CD4-positive, alpha-beta T cell treated with Interleukin-15 for 4 hours (primary cell): Measurements from ENCODE around the gene CCNL2.
A peak's percentile ranks its signal among the peaks of the same experiment; 100 is the strongest.

Source experiments
- DNase-seq: peaks from one replicate; pipeline ENCODE4 v3.0.0-alpha.2; 2020; ENCODE audit warnings: low spot score

The CCNL2 gene

DNA sequence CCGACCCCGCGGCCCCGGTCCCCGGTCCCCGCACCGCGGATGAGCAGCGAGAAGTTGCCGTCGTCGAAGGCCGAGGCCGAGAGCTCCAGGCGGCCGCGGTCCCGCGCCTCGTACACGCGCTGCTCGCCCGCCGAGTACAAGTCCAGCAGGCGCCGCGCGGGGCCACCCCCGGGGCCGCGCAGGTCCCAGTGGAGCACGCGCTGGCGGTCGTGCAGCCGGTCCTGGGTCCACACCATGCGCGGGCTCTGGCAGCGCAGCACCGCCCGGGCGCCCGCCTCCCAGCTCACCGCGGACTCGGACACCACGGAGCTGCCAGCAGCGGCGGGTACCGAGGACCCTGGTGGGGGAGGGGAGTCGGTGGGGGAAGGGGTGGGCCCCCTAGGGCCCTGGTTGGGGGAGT is 43.7 kb downstream of the CCNL2 start:
- no peak for DNase-seq

DNA sequence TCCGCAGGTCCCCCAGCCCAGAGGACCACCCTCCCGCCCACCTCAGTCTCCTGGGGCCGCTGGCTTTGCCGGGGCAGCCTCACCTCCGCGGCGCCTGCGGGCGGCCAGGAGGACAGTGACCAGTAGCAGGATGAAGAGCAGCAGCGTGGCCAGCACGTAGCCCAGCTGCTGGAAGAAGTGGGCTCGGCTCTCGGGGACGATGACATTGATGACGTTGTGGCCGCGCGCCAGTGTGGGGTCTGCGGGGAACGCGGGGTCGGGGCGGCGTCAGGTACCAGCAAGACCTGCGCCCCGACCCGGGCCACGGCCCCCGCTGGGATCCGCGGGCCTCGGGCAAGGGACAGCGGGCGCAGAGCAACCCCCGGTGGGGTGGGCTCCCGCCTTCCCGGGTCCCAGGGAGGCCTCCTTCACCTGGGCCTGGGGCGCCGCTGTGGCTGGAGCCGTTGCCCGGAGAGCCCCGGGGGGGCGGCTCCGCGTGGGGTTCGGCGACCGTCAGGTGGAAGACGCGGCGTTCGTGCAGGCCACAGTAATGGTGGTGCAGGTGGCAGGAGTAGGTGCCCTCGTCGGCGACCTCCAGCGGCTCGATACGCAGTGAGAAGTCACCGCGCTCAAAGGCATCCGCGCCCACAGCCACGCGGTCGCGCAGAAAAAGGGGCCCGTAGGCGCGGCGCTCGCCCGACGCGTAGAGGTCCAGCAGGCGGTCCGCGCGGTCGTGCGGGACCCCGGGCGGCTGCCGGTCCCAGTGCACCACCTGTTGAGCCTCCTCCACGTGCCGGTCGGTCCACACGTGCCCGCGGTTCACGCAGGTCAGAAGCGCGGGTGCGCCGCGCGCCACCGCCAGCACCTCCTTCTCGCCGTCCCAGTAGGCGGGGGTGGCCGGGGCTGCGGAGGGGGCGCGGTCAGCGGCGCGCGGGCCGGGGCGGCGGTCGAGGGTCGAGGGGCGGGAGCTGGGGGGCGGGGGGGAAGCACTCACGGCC is 44.6 kb downstream of the CCNL2 start:
- DNase-seq: no peak

DNA sequence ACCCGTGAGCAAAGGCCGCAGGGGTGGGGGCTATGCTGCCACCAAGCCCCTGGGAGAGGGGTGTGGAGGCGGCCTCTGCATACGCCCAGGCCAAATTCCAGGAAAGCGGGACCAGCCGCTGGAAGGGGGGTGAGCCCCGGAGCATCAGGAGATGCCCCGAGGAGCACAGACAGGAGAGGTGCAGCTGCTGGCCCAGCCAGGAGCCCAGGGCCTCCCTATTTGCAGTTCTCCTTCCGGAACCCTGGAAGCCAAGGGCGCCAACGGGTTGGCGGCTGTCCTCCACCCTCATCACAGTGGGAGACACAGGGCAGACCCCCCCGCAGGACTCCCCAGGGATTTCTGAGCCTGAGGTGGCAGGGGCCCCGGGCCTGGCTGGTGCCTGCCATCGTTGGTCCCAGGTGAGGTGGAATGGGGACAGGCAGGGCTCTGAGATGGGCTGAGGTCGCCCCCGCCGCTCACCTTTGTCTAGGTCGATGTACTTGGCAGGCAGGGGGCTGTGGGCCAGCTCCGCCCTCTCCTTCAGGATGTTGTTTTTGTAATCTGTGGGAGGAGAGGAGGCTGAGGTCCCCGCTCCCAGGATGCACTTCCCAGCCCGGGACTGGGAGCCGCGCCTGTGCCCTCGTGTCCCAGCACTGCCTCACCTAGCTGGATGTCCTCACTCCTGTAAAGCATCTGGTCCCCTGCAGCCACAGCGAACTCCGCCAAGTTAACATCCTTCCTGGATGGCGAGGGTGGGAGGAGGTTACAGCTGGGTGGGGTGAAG is 45.6 kb downstream of the CCNL2 start:
- no peak for DNase-seq

DNA sequence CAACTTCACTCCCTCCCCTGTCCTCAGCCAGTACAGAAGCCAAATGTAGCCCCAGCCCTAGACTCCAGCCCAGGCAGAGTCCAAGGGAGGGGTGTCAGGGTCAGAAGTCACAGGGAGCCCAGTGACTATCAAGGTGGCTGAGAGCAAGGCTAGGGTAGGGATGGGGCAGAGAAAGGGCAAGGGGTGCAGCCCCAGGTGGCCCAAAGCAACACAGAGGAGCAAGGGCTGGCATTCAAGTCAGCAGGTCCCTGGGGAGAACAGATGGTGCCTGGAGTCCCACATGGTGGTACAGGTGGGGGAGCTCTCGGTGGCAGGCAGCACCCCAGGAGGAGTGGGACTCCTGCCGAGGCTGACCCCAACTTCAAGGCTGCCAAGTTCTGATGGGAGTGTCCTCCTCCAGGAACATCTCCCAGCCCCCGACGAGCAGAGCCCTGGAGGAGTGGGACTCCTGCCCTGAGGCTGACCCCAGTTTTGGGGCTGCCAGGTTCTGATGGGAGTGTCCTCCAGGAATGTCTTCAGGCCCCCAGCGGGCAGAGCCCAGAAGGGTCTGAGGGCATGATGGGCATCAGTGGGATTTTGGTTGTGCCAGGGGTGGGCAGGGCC is 46.2 kb downstream of the CCNL2 start:
- DNase-seq: no peak

DNA sequence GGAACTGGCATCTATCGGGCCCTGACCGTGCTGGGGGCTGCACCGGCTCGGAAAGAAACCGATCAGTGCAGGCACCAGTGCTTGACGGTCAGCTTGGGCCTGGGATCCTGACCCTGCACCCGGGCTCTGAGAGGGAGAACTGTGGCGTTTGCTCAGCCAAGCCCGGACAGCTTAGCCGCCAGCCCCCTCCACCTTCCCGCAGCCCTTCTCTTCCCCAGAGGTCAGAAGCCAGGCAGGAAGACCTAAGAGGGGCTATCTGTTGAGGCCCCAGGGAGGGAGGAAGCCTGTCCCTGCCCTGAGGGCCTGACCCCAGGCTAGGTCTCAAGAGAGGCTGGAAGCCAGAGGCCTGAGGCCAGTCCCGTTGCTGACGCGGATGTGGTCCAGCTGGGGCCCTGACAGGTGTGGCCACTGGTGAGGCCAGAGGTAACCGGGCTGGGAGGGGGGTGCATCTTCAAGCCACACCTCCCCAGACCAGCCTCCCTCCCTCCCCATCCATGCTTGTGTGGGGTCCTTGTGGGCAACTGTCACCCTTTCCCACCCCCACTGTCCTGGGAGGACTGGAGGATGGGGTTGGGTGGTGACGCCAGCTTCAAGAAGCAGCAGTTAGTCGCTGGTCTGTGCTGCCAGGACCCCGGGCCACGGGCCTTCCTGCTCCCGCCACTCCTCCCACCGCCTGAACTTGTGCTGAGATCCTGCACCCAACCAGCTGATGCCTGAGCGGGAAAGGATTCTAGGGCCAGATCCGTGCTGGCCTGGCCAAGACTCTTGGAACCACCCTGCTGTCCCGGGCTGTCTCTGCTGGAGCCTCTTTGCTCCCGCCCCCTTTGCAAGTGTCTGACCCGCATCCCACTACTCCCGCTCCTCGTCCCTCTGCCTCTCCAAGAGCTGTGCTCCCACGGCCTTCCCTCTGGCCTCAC is 47.4 kb downstream of the CCNL2 start:
- no peak for DNase-seq

DNA sequence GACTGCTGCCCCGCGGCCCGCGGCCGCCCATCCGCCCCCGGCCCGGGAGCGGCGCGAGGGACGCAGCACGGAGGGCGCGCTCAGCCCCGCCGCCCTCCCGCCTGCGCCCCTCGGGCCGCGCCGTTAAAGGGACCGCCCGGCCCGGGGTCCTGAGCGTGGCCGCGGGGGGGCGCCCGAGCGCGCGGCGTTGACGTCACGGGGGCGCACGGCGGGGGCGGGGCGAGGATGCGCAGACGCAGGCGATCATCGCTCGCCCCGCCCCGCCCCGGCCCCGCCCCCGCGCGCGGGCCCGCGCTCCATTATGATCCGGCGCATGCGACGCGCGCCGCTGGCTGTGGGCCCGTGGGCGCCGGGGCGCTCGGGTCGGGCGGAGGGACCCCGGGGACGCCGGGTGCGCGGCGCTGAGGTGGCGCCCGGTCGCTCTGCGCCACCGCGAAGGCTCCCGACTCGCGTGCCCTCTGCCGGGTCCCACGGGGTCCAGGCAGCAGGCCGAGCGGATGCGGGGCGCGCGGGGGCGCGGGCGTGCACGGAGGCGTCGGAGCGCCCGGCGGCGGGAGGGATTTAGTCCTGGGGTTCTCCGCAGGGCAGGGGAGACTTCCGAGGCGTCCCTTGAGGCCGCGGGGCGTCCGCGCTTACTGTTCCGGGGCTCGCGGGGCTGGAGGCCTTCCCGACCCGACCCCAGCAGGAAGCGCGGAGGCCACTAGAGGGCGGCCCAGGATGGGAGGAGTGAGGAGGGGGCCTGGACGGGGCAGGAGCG is 49.7 kb downstream of the CCNL2 start, which contains the start of gene DVL1:
Gene DVL1, minus strand, starts transcription at position 163 of the 757 bp plus-strand sequence. CDS start 353 bp downstream, outside the sequence.
- peak; percentile 67 for DNase-seq

DNA sequence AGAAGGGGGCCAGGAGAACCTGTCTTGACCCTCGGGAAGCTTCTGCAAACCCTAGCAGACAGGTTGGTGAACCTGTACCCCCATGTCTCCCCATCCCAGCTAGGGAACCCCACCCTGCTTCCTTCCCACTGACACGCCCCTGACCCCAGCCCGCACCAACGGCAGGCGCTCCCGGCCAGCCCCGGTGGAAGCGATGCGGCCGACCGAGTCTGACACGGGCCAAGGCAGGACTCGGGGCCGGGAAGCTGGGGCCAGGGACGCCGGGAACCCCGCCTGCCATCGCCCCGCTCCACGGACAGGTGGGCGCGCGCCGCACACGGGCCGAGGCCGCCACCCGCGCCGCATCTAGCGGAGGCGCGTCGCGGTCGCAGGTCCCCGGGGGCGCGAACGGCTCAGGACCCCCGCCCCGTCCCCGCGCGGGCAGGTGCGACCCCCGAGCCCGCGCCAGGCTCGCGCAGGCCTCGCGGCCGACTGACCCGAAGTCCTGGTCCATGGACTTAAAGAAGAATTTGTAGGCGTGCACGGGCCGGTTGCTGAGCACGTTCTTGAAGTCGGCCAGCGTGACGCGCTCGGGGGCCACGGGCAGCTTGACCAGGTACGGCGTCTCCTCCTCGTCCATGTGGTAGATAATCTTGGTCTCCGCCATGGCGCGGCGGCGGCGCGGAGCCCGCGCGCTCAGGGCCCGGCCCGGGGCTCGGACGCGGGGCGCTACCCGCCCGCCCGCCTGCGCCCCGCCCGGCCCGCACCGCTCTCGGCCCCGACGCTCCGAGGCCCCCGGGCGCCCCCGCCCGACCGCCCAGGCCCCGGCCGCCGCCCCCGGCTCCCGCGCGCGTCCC is 50.5 kb downstream of the CCNL2 start:
- no peak for DNase-seq

DNA sequence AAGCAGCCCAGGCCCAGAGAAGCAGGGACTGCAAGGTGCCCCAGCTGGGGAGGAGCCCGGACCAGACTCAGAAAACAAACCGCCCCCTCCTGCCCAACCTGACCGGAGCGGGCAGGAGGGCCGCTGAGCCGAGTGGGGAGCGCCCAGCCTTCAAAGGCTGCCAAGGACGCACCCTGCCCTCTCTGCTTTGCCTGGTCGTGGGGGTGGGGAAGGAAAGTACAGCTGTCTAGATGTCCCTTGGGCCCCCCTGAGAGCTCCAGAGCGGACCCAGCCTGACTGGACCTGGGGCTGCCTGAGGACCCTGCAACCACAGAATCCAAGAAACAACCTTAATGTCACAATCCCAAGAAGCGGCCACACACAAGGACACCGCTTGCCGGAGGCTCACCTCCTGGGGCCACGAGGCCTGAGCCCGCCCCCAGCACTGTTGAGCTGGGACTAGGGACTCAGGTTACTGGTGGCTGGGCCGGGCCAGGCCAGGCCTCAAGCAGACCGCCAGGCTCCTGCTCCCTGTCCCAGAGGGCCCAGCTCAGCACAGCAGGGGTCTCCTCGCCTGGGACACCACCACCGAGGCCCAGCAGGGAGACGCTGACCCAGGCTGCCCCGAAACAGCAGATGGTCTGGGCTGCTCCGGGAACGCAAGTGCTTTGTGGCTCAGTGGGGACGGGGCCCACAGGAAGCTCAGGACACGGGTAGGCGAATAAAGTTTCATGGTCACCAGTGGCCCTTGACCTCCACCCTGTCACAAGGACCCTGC is 51.3 kb downstream of the CCNL2 start:
- no peak for DNase-seq

DNA sequence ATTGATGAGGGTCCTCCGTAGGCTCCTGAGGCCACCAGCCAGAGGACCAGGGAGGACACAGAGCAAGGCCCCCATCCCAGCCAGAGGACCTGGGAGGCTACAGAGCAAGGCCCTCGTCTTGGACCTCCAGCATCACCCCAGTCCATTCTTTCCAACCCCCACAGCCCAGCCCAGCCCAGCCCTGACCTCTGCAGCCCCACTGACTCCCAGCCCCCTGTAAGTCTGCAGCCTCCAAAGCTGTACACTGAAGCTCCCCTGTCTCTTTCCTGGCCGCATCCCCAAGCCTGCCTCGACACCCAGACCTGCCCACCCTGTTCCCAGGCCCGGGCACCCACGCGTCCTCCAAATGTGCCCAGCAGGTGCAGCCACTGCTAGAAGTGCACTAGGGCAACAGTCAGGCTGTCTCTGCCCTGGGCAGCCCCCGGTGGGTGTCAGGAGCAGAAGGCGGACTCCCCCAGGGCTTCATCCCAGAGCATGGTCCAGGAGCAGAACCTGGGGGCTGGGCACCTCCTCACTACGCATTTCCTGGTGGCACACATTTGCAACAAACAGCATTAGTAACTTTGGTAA is 52.0 kb downstream of the CCNL2 start:
- DNase-seq: no peak

DNA sequence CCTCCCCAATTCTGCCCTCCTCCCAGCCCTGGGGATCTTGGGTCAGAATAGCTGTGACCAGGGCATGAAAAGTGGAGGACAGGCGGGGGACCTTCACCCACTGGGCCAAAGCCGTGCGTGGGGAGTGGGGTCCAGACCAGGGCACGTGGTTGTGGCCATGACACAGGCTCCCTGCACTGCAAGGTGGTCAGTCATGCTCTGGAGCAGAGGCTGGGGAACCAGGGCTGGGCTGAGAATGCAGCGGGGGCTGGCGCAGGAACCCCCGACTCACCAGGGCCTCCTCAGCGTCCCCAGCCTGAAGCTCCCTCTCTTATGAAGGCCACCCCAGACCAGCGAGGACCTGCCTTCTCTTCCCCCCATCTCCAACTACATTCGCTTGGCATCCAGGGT is 52.6 kb downstream of the CCNL2 start:
- no peak for DNase-seq

DNA sequence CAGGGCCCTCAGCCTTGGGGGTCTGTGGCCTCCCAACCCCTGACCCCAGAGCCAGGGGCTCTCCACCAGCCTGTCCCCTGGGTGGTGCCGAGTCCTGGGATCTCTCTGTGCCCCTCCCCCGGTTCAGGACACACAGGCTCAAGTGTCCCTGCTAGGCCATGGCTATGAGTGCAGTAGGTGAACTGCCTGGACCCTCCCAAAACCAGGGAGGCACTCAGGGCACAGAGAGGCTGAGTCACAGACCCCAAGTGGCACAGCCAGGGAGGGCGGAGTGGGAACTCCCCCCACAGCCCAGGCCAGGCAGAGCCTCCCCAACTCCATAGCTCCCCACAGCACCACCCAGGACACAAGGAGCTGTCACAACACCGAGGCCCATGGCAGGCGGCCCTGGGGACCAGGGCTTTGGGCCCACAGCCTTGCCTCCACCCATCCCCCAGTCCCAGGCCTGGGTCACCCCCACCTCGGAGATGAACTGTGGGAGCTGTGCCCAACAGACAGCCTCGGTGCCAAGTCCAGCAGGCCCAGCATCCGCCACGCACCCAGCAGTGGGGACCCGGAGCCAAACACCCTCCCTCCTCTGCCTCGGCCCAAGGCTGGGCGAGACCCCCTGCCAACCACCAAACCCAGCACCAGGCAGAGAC is 53.2 kb downstream of the CCNL2 start:
- no peak for DNase-seq

DNA sequence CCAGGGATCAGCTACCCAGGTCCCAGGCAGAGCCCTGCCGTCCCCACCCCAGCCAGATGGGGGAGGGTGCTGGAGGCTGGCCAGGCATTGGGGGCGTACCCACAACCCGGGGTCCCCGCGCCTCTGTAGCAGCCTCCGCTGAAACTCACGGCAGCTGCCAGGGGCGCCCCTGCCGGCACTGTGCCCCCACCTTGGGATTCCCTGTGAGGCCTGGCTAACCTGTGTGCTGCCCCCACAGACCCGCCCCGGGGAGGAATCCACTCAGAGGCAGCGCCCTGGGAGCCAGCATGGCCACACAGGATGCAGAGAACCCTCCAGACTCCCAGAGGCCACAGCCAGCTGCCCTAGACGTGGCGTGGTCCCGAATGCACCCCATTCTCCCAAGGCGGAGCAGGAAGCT is 53.8 kb downstream of the CCNL2 start:
- no peak for DNase-seq

DNA sequence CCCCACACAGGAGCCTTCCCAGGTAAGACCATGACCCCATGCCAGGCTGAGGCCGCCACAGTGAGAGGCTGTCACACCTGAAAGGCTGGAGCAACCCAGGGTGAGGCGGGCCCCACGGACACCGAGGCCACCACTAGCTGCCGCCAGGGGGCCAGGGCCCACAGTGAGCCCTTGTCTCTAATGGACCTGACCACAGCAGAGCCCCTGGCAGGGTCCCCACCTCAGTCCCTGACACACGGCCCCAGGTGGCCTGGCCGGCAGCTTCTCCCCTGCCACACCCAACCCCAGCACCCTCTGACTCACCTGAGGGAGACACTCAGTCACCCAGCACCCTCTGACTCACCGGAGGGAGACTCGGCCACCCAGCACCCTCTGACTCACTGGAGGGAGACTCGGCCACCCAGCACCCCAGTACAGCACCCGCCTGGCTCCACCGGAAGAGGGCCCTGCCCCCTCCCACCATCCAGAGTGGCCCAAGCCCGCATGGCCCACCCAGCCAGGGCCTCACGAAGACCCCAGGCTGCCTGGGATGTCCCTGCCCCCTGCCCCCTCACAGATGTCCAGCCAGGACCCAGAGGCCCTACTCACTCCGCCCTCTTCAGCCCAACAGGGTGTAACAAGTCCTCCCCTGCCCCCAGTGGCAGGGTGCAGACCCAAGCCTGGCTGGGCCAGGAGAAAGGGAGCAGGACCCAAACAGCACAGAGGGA is 54.3 kb downstream of the CCNL2 start:
- peak; percentile 70 for DNase-seq

DNA sequence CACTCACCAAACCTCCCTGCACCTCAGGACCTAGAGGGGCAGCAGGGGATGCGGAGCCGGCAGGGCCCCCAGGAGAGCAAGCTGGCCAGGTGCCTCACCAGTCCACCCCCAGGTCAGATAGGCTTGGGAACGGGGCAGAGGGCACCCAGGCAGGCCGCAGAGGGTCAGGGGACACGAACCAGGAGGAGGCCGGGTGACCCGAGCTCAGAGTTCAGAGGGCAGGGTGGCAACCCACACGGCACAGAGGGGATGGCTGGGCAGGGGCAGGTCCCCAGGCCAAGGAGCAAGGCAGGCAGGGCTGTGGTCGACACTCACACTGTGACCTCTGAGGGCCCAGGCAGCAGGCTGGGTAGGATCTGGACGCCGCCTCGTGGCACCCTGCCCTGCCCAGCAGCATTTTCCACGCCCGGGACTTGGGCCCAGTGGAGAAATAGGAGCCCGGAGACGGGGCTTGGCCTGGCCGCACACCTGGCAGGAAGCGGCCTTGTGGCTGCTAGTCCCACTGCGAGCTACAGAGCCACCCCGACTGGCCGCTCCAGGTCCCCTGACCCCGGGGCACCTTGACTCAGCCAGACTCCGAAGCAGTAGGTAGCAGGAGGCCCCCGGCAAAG is 55.2 kb downstream of the CCNL2 start:
- DNase-seq: no peak

DNA sequence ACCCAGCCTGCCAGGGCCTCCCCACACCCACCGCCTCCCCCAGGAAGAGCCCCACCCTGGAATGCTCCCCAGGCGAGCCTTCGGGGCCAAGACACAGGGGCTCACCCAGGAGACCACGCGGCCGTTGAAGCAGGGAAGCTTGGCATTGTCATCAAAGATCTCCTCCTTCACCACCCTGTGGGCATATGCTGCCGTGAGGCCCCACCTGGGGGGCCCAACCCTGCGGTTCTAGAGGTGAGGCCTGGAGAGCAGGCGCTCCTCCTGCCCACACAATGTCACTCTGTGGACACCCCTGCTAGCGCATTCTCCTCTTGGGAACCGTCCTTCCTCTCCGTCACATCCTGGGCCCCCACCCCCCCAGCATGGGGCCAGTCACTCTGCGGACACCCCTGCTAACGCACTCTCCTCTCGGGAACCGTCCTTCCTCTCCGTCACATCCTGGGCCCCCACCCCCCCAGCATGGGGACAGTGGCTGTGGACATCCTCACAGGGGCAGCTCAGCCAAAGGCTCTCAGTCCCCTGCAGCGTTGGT is 56.5 kb downstream of the CCNL2 start:
- DNase-seq: no peak

DNA sequence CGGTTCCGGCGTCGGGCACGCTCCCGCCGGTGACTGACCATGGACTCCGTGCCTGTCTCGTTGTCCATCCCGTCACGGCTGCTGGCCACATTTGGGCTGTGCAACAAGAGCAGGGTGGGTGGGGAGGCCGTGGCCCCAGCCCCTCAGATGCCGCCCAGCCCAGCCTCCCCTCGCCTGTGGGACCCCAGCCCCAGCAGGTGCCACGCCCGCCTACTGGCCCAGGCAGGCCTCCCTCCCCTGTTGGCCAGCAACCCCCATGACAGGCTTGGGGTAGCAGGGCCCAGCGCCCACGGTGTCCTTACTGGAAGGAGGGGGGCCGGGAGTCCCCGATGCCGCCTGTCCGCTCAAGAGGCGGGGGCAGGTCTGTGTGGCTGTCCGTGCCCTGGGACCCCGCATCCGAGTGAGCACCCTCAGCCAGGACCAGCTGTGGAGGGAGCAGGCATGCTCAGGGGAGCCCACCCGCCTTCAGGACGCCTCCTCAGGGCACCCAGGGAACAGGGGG is 57.0 kb downstream of the CCNL2 start:
- DNase-seq: no peak

DNA sequence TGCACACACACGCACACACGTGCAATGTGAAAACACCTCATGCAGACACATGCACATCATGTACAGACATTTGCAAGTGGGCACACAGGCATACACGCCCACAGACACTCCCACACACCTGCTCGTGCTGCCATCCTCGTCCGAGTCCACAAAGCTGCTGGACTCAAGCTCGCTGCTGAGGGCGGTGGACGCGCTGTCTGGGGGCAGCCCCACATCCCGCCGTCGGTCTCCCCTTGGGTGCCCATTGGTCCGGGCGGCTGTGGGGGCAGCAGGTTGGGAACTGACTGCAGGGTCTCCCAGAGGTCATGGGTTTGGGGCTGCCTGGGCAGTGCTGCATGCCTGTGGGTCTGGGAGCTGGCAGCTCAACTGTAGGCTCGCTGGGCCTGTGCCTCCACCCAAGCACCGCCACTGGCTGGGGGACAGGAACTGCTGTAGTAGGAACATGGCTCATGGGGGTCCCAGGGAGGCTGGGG is 57.5 kb downstream of the CCNL2 start:
- DNase-seq: no peak
